Esophagus muscularis mucosa (tissue), 4 donors: ENCODE data around the gene CD74. TPM values are rescaled to one million over a fixed set of nuclear protein-coding genes. Genes with fewer than 3 reads are reported as not detected.
A peak's percentile ranks its signal among the peaks of the same experiment; 100 is the strongest.

Experiments used
- DNase-seq: peaks from one replicate; pipeline ENCODE4 v3.0.0-alpha.2; 2017; ENCODE audit errors: extremely low spot score
- H3K27ac ChIP-seq, 4 donors: fragments of 200-600 bp; sonication (generic); replicated peaks in 1 of 4; 1 replicate in 3 of 4; 2 replicates in 1 of 4; pipeline ENCODE4 v1.5.1; 2016 to 2019; ENCODE audit warnings: mild to moderate bottlenecking in 1 of 4
- H3K27me3 ChIP-seq, 4 donors: fragments of 200-600 bp; sonication (generic); one replicate each; pipeline versions ENCODE4 v1.5.1 to v1.6.0; 2016 to 2019
- H3K36me3 ChIP-seq, 4 donors: fragments of 200-600 bp; sonication (generic); one replicate each; pipeline ENCODE4 v1.5.1; 2016 to 2019
- H3K4me1 ChIP-seq, 4 donors: fragments of 200-600 bp; sonication (generic); one replicate each; pipeline ENCODE4 v1.5.1; 2016 to 2019
- H3K4me3 ChIP-seq, 4 donors: fragments of 200-600 bp; sonication (generic); 1 replicate in 2 of 4; 2 replicates in 2 of 4; pipeline ENCODE4 v1.5.1; 2016 to 2019; ENCODE audit warnings: mild to moderate bottlenecking in 4 of 4, moderate library complexity in 1 of 4
- H3K9me3 ChIP-seq, 4 donors: fragments of 200-600 bp; sonication (generic); 1 replicate in 3 of 4; 2 replicates in 1 of 4; pipeline ENCODE4 v1.5.1; 2016 to 2019
- CTCF ChIP-seq, 3 experiments: fragments of 200-600 bp in 2 of 3; fragments of 450-650 bp in 1 of 3; sonication (generic) in 2 of 3; IDR thresholded peaks; one replicate each; pipeline ENCODE4 v1.5.1; 2017 to 2019; ENCODE audit warnings: antibody characterized with exemption in 3 of 3, mild to moderate bottlenecking in 2 of 3, moderate library complexity in 1 of 3
- EP300 ChIP-seq: sonication (generic); formaldehyde crosslinking; IDR thresholded peaks from one replicate; pipeline ENCODE4 v1.6.1; 2017; ENCODE audit warnings: antibody characterized with exemption
- POLR2A ChIP-seq: fragments of 450-650 bp; IDR thresholded peaks from one replicate; pipeline ENCODE4 v1.6.1; 2017; ENCODE audit warnings: antibody characterized with exemption, moderate library complexity, mild to moderate bottlenecking, low read depth
- POLR2AphosphoS5 ChIP-seq, 2 donors: sonication (generic); formaldehyde crosslinking; IDR thresholded peaks; one replicate each; pipeline ENCODE4 v1.6.1; 2017; ENCODE audit warnings: antibody characterized with exemption in 2 of 2
- WGBS: methylation state at CpG from one replicate; pipeline ENCODE4 v1.1.5; 2018; 5-methylcytosine and 5-hydroxymethylcytosine counted together
- intact Hi-C: fragments of 100-400 bp; cut with DNase I; formaldehyde crosslinking; loops from one replicate; pipeline ENCODE4 v1.15.1; 2023
- total RNA-seq, 4 donors: library from RNA; depleted of rRNA; stranded (reverse); fragments of >200 nt; gene quantifications; one replicate each; pipeline versions ENCODE4 v1.1.0 to v1.2.1, GENCODE V29; 2016

Gene CD74
- total RNA-seq, 4 donors from 2014 or later = 270 to 595 (median 555) TPM

- Histone ChIP-seq H3K36me3 (peaks cover 77 to 100% (median 98%) of the 10 kb centered on the region in 4 donors), H3K27me3 (no peaks in the 10 kb centered on the region), H3K4me1 (peaks cover 0 to 8% (median 3%) of the 10 kb centered on the region in 4 donors), H3K9me3 (no peaks in the 10 kb centered on the region), H3K4me3 (no peak overlapping the region), H3K27ac (peak overlapping the region in 1 of 4 donors; percentile 0)
- no peak for DNase-seq
- intact Hi-C loops = no loop called here
- TF ChIP-seq CTCF (IDR thresholded peaks at IDR 0.05) = no peak
- no peak for TF ChIP-seq POLR2A
- no peak for TF ChIP-seq EP300
- TF ChIP-seq POLR2AphosphoS5 (IDR thresholded peaks at IDR 0.05) = peak in 1 of 2 donors; percentile 36
- 46% methylated on average over 5 of the region's 5 CpGs for WGBS
Measured at GRCh38 chr5:150377964-150378694, 34.6 kb downstream of the CD74 start.

GRCh38 chr5:150376799-150377771, 35.6 kb downstream of the CD74 start:
- H3K36me3 ChIP-seq = peaks cover 77 to 100% (median 98%) of the 10 kb centered on the region in 4 donors
- TF ChIP-seq POLR2AphosphoS5 (IDR thresholded peaks at IDR 0.05) (no peak), CTCF (IDR thresholded peaks at IDR 0.05) (no peak), EP300 (no peak), POLR2A (no peak)
- no peak overlapping the region for H3K4me3 ChIP-seq
- 77% methylated on average over 9 of the region's 10 CpGs for WGBS
- peaks cover 0 to 8% (median 3%) of the 10 kb centered on the region in 4 donors for H3K4me1 ChIP-seq
- H3K27ac ChIP-seq = peak overlapping the region in 1 of 4 donors; percentile 0
- H3K27me3 ChIP-seq = no peaks in the 10 kb centered on the region
- DNase-seq = no peak
- H3K9me3 ChIP-seq = no peaks in the 10 kb centered on the region
- intact Hi-C loops = no loop called here

- Histone ChIP-seq H3K27me3 (no peaks in the 10 kb centered on the region), H3K4me3 (no peak overlapping the region), H3K36me3 (peaks cover 71 to 100% (median 98%) of the 10 kb centered on the region in 4 donors), H3K27ac (no peak overlapping the region), H3K4me1 (peaks cover 0 to 8% (median 3%) of the 10 kb centered on the region in 4 donors), H3K9me3 (no peaks in the 10 kb centered on the region)
- intact Hi-C loops = no loop called here
- DNase-seq = no peak
- 88% methylated on average over 11 of the region's 11 CpGs for WGBS
- TF ChIP-seq POLR2AphosphoS5 (IDR thresholded peaks at IDR 0.05) (no peak), POLR2A (no peak), CTCF (IDR thresholded peaks at IDR 0.05) (no peak), EP300 (no peak)
Measured at GRCh38 chr5:150374651-150375050, 38.1 kb downstream of the CD74 start.

GRCh38 chr5:150372639-150373038, 40.1 kb downstream of the CD74 start:
- 91% methylated on average over 6 of the region's 6 CpGs for WGBS
- peaks cover 0 to 4% (median 0%) of the 10 kb centered on the region in 4 donors for H3K4me1 ChIP-seq
- no peaks in the 10 kb centered on the region for H3K27me3 ChIP-seq
- TF ChIP-seq POLR2A (no peak), CTCF (IDR thresholded peaks at IDR 0.05) (no peak), EP300 (no peak), POLR2AphosphoS5 (IDR thresholded peaks at IDR 0.05) (no peak)
- H3K27ac ChIP-seq = no peak overlapping the region
- no peak overlapping the region for H3K4me3 ChIP-seq
- H3K36me3 ChIP-seq = peaks cover 80 to 100% (median 98%) of the 10 kb centered on the region in 4 donors
- intact Hi-C loops = no loop called here
- no peak for DNase-seq
- no peaks in the 10 kb centered on the region for H3K9me3 ChIP-seq
